GM11168 (cell line): Measurements from ENCODE around the gene TLE5.
"Not testable (repeated sequence)": the region's sequence is repeated elsewhere in the genome, so short reads cannot be mapped to it uniquely, and the experiment has no call there.

ENCODE experiments used
- in situ Hi-C: fragments of 300-500 bp; cut with MboI; formaldehyde crosslinking; loops from one replicate; pipeline ENCODE4 v1.12.0; 2022; ENCODE audit warnings: low sequenced_read_pairs; ENCODE audit not compliant: unreplicated experiment

TLE5 gene

DNA sequence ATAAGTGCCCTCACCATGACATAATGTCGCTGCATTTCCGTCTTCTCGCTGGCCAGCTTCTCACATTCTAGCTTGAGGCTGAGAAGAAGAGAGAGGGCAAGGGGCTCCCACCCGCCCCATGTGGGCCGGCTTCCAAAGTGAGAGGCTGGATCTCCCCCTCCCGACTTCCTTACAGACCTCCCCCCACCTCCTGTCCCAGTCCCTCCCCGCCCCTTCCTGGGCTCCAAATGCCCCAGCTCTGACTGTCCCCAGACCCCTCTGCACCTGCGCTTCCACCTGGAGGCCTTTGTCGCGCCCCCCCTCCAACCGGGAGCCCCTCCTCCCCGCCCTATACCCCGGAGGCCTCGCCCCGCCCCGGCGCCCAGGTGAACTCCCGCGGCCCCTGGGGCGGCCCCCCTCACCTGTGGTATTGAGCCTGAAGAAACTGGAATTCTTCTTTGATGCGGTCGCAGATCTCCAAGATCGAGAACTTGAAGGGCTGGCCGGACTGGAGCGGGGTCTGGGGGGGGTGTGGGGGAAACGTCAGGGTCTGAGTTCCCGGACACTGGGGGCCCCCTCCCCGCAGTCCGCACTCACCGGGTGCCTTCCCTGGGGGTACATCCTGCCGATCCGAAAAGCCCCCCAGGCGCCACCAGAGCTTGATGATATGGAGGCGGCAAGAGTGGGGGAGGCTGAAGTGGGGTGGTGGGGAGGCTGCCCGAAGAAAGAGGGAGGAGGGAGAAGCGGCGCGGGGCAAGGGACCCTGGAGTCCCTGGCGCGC, 33.8 kb downstream of the TLE5 start:
- in situ Hi-C loops: no loop called here

DNA sequence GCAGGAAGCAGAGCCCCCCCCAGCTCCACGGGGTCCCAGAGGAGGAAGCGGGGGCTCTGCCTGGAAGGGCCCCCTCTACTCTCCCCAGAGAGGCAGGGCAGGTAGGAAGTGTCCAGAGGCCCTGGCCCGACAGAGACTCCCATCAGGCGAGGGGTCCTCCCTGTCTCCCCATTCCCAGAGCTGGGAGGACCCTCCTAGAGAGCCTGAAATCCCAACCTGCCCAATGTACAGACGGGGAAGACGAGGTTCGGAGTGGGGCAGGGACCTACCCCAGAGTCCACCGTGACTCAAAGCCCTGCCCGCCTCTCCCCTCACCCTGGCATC, 34.4 kb downstream of the TLE5 start:
- in situ Hi-C loops: no loop called here

DNA sequence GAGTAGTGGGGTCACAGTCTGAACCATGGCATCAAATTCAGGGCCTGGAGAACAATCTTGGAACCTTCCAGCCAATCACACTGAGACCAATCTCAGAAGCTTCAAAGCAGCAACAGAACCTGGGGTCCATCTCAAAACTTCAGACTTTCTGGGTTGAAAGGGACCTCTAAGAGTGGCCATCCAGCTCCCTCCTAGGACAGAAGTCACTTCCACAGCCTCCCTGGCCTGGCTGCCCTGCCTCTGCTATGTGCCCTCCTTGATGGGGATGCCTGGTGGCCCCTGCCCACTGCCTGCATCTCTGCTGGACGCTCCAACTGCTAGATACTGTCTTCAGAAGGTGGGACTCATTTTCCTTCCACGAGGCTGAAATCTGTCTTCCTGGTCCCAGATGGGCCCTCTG, 35.0 kb downstream of the TLE5 start:
- in situ Hi-C loops: no loop called here

DNA sequence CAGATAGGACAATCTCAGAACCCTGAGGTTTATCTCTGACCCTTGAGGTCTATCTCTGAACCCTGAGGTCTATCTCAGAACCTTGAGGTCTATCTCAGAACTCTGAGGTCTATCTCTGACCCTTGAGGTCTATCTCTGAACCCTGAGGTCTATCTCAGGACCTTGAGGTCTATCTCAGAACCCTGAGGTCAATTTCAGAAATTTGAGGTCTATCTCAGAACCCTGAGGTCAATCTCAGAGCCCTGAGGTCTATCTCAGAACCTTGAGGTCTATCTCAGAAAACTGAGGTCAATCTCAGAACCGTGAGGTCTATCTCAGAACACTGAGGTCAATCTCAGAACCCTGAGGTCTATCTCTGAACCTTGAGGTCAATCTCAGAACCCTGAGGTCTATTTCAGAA, 35.5 kb downstream of the TLE5 start:
- in situ Hi-C loops: no loop called here

DNA sequence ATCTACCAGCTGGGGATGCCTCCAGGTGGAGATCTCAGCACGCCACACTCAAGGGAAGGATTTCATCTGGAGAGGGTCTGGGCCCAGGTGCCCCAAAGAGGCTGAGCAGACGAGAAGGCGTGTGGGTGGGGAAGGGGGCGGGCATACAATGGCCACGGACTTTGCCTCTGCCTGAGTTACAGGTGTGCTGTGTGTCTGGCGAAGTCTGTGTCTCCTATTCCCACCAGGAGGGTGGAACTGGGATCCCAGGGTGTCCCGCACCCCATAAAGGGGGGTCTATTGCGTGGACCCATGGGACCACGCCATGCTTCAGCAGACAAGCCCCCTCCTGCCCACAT, 36.8 kb downstream of the TLE5 start:
- in situ Hi-C loops: no loop called here

DNA sequence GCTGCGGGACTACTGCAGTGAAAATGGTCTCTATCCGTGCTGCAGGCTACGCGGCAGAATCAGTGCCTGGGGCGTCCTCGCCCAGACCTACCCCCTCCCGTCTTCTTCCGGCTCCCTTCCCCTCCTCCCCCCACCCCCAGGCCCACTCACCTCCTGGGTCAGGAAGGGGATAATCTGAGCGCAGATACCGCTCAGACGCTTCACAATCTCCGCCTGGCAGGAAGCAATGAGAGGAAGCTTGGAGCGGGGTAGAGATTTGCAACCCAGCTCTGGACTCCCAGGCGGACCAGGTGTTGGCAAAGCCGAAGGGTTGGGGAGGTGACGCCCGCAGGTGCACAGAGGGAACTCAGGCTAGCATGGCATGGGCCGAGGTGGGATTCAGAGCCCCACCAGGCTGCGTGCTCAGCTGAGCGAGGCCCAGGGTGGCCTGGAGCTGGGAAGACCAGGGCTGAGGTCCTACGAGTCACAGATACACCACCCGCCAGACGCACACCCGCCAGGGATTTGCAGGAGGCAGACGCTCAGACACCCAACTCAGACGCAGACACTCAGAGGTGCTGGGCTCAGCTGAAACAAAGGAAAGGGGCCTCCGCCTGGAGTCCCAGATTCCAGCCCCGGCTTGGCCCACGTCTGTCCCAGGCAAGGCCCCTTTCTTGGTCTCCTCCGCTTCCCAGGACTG, 37.3 kb downstream of the TLE5 start:
- in situ Hi-C loops: no loop called here

DNA sequence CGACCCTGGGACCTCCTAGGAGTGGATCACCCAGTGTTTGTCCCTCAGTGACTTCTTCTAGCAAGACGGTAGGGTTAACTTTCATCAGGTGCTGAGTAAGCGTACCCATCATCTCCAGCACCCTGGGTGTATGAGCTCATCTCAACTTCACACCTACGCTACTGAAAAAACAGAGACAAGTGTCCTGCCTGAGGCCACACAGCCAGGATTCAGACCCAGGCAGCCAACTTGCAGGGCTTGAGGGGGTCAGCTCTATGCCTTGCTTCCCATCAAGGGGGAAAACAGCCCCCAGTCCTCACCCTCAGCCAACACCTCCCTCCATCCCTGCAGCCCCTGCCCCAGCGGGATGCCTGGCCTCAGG, 37.8 kb downstream of the TLE5 start:
- in situ Hi-C loops: no loop called here

DNA sequence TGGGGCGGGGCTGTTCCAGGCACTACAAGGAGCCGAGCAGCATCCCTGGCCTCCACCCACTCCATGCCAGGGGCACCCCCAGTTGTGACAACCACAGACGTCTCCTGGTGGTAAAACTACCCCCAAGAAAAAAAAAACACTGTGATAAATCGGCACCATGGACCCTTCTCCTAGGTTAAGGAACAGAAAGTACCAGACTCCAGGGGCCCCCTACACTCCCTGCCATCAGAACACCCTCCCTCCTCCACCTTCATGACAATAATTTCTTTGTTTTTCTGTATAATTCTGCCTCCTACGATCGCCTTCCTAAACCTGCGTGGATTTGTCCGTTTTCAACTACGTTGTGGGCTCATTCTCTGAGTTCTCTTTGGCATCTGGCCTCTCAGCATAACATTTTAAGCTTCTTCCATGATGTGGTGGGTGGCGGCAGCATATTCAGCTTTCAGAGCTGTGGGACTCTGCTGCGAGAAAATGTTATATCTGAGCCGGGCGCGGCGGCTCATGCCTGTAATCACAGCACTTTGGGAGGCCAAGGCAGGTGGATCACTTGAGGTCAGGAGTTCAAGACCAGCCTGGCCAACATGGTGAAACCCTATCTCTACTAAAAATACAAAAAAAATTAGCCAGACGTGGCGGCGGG, 41.9 kb downstream of the TLE5 start:
- in situ Hi-C loops: no loop called here

DNA sequence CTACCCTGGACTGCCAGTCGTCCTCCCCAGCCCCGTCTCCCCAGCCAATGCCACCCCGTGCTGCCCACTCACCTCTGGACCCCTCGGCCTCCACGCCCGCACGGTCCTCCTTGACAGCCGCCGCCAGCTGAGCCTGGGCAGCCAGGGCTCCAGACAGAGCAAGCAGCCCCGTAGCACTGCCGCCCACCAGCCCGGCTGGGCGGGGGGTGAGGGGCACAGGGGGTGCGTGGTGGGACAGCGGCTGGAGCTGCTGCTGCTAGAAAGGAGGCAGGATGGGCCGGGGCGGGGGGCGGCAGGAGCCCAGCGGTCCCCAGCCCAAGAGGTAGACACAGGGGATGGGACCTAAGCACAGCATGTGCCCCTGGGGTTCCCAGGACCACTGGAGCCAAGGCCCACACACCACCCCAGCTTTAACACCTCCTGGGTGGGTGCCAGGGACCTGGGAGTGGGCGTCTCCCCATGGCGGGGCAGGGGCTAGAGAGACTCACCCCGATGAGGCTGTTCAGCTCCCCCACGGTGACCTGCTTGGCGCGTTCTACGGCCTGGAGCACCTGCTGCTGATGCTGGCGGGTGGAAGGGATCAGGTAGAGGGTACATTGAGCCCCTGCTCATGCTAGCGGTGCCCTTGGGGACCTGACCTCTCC, 43.0 kb downstream of the TLE5 start:
- in situ Hi-C loops: no loop called here

DNA sequence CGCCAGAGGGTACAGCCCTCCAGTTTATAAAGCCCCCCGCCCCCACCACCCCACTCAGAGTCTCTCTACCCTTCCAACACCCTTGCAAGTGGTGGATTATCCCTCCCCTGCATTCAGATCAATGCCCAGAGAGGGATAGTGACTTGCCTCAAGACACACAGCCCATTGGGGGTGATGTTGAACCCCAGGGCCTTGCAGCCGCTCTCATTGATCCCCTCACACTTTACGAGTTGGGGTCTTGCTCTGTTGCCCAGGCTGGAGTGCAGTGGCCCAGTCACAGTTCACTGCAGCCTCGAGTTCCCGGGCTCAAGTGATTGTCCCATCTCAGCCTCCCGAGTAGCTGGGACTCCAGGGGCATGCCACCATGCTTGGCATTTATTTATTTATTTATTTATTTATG, 44.4 kb downstream of the TLE5 start:
- in situ Hi-C loops: no loop called here

DNA sequence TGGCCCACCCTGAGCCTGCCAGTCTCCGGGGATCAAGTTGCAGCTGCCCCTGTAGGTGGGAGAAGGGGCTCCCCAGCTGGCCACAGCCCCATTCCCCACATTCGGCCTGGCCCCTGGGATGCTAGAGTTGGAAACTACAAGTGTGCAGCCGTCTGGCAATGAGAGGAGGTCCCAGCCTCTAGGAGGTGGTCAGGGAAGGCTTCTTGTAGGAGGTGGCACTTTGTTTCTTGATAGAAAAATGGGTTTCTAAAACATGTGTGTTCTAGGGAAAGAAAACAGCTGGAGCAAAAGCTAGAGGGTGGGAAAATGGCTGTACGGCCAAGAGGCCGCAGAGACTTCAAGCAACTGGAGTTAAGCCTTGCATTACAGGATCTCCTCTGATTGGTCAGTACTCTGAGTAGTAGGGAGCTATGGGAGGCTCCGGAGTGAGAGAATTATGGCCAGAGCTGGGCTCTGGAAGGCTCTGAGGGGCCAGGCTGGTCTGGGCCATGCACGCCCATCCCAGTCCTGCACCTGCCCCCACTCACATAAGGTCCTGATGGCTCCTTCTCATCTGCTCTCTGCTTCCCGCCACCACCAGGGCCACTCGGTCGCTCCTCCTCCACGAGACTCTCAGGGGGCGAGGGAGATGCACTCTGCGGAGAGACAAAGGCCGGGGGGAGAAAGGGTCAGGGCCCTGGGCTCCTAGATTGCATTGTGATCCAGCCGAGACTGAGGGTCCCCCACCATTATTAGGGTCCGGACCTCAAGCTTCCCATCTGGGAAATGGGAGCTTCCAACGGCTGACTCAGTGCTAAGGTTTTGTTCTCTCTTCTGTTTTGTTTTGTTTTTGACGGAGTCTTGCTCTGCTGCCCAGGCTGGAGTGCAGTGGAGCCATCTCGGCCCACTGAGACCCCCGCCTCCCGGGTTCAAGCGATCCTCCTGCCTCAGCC, 46.9 kb downstream of the TLE5 start:
- in situ Hi-C loops: no loop called here

DNA sequence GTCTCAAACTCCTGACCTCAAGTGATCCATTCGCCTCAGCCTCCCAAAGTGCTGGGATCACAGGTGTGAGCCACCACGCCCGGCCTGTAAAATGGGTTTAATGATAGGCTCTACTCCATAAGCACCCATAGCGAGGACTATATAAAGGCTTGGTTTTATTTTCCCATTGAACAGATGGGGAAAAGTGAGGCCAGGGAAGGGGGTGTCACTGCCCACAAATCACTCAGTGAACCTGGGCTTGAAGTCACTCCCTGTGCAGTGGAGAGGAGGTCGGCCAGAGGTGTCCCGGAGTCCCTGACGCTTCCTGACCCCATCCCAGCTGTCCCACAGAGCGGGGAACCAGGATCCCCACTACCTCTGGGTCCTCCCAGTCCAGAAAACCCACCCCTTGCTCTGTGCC, 48.2 kb downstream of the TLE5 start:
- in situ Hi-C loops: no loop called here

DNA sequence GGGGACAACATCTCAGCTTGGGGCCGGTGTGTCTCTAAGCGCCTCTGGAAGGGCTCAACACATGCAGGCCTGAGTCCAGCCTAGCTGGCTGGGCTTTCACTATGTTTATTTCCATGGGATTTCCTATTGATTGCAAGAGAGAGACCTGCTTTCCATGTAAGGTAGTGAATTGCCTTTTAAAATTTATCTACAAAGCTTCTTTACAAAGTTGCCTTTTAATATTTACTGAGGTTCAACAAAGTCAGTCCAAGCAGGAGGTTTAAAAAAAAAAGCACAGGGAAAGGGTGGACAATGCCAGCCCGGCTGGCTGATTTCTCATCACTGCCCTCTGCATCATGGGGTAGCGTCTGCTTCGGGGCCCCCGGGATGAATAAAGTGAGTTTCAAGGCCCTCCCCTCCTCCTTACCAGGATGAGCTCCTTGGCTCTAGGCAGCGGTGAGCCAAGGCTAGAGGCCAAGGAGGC, 49.0 kb downstream of the TLE5 start:
- in situ Hi-C loops: no loop called here

DNA sequence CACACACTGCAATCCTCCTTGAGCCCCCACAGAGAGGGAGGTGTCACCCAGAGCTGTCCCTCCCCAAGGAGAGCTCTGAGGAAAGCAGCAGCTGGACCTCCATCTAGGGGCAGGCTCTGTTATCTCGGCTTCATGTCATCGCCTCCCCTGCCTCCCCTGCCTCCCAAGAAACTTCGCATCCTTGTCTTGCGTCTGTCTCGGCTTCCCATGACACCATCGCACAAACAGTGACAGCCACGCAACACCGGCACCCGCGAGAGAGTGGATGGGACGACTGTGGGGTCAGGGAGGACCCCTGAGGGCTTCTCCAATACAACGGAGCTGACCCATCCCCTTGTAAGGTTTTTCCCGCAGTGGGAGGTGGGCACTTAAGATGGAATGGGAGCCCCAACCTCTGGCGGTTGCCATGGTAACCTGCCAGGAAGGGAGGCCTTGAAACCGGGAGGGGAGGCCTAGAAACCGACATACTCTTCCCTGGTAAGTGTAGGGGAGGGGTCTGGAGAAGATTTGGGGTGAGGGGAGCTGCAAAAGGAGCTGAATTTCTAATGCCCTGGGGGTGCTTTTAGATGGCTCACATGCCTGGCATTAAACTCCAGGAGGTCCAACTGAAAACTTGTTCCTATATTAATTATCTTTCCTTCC, 49.6 kb downstream of the TLE5 start:
- in situ Hi-C loops: no loop called here

DNA sequence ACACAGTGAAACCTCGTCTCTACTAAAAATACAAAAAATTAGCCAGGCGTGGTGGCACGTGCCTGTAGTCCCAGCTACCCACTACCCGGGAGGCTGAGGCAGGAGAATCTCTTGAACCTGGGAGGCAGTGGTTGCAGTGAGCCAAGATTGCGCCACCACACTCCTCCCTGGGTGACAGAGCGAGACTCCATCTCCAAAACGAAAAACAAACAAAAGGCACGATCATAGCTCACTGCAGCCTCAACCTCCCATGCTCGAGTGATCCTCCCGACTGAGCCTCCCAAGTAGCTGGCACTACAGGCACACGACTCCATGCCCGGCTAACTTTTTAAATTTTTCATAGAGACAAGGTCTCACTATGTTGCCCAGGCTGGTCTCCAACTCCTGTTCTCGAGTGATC, 50.2 kb downstream of the TLE5 start:
- in situ Hi-C loops: not testable (repeated sequence)

DNA sequence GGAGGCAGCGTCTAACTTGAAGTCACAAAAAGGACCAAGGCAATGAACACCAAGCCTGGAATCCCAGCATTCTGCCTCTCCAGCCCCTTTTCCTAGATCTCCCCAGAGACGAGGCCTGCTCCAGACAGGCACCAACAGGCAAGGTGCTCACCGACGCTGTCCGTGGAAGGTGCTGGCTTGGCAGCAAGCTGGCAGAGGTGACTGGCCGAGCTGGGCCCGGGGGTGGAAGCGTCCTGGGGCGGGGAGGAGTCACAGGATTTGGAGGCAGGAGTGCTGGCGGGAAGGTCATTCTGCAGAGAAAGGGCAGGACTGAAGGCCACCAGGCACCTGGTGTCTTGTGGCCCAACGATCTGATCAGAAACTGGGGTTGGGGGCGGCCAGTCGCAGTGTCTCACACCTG, 51.4 kb downstream of the TLE5 start:
- in situ Hi-C loops: no loop called here

DNA sequence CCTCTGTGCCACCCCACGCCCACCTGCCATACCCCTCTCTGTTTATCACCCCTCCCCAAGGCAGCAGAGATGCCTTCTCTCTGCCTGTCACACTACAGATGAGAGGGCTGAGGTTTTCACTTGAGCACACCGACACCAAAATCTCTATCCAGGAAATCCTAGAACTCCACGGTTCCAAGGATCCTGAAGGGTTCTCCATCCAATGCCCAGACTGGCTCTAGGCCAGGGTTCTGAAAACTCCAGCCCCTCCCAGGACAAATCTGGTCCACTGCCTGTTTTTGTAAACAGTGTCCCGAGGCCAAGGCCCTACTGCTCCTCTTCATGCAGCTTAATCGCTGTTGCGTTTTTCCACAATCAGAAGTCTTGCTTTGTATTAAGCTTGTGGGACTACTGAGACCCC, 53.3 kb downstream of the TLE5 start:
- in situ Hi-C loops: no loop called here

DNA sequence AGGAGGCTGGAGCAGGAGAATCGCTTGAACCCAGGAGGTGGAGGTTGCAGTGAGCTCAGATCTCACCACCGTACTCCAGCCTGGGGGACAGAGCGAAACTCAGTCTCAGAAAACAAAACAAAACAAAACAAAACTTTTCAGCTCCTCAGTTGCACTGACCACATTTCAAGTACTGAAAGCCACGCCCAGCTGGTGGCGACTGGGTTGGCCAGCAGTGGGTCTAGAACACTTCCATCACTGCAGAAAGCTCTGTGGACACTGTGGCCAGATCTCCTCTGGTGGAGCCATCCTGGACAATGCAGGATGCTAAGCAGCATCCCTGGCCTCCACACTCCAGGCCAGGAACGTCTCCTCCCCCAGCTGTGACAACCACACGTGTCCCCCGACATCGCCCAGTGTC, 54.3 kb downstream of the TLE5 start:
- in situ Hi-C loops: no loop called here

DNA sequence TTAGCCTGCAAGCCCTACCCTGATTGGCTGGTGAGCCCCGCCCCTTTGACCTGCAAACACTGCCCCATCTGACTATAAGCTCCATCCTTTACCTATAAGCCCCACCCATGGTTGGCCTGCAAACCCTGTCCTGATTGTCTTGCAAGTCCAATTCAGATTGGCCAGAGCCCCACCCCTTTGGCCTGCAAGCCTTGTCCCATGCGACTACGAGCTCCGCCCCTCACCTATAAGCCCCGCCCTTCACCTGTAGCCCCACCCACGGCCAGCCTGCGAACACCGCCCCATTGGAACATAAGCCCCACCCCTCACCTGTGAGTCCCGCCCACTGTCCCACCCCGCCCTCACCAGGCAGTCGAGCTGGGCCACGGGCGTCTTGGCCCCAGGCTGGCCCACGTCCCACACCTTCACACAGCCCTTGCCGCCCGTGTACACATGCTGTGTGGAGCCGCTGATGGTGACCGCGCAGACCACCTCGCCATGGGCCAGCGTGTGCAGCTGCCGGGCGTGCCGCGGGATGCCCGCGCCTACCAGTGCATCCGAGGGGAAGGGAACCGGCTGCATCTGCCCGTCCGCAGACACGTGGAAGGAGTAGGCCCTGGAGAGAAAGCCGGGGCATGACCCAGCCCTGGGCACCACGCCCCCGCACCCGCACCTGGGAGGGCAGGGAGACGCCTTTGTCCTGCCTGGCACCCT, 56.1 kb downstream of the TLE5 start:
- in situ Hi-C loops: no loop called here
